Measurements from ENCODE around the gene PDE2A.

The PDE2A gene

GRCh38 chr11:72534371-72535193, 139.6 kb downstream of the PDE2A start:
- DNase-seq: no peak

GRCh38 chr11:72529068-72529467, 145.2 kb downstream of the PDE2A start:
- no peak for DNase-seq

DNA sequence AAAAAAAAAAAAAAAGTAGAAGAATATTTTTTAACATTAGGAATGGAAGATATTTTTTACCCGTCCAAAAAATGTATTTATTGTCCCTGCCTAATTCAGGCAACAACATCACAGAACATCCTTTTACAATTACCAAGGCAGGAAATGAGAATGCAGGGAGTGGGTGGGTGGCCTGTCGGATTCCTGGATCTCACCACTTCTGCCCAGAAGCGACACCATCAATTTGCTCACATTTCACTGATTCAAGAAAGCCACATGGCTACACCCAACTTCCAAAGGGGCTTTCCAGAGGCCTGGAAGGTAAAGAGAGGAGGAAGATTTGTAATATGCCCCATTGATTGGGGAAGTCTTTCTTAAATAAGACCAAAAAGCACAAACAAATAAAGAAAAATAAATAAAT, 146.1 kb downstream of the PDE2A start:
- no peak for DNase-seq
